ENCODE measurements around the gene HAAO. TPM values are rescaled to one million over a fixed set of nuclear protein-coding genes. Genes with fewer than 3 reads are reported as not detected.

Gene HAAO
- total RNA-seq, 4 donors from 2014 or later, result 0.61 to 10.5 (median 5.2) TPM

DNA sequence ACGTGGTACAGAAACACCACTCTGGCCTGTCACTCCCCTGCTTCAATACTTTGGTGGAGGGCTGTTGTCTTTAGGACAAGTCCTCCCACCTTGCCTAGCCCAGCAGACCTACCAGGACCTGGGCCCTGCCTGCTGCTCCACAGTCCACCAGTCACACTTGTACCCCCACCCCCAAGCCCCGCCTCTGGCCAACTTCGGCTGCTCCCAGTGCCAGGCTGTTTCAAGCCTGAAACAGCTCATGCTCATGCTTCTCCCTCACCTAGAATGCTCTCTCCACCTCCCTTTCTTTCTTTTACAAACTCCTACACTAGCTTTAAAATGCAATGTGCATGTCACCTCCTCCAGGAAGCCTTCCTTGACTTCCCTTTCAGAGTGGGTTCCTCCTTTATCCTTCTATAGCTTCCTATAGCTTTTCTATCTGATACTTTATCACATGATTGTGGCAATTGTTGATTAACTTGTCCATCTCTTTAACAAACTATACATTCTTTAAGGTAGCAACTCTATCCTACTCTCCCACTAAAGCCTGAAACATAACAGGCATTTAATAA is 23.6 kb downstream of the HAAO start:
- no peaks in the 10 kb centered on the region for H3K4me1 ChIP-seq
- H3K27me3 ChIP-seq, result no peaks in the 10 kb centered on the region
- H3K27ac ChIP-seq, result no peak overlapping the region
- no peaks in the 10 kb centered on the region for H3K9me3 ChIP-seq
- no peak for DNase-seq
- no peak overlapping the region for H3K4me3 ChIP-seq
- H3K36me3 ChIP-seq, result no peaks in the 10 kb centered on the region
- 67 to 71% methylated on average over 3 of the region's 3 CpGs for WGBS, 2 donors
- intact Hi-C loops (cut with DNase I), result no loop called here
- TF ChIP-seq, protein P1, sequence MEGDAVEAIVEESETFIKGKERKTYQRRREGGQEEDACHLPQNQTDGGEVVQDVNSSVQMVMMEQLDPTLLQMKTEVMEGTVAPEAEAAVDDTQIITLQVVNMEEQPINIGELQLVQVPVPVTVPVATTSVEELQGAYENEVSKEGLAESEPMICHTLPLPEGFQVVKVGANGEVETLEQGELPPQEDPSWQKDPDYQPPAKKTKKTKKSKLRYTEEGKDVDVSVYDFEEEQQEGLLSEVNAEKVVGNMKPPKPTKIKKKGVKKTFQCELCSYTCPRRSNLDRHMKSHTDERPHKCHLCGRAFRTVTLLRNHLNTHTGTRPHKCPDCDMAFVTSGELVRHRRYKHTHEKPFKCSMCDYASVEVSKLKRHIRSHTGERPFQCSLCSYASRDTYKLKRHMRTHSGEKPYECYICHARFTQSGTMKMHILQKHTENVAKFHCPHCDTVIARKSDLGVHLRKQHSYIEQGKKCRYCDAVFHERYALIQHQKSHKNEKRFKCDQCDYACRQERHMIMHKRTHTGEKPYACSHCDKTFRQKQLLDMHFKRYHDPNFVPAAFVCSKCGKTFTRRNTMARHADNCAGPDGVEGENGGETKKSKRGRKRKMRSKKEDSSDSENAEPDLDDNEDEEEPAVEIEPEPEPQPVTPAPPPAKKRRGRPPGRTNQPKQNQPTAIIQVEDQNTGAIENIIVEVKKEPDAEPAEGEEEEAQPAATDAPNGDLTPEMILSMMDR (IDR thresholded peaks at IDR 0.05), result no peak
- TF ChIP-seq POLR2A (IDR thresholded peaks at IDR 0.05), result no peak

DNA sequence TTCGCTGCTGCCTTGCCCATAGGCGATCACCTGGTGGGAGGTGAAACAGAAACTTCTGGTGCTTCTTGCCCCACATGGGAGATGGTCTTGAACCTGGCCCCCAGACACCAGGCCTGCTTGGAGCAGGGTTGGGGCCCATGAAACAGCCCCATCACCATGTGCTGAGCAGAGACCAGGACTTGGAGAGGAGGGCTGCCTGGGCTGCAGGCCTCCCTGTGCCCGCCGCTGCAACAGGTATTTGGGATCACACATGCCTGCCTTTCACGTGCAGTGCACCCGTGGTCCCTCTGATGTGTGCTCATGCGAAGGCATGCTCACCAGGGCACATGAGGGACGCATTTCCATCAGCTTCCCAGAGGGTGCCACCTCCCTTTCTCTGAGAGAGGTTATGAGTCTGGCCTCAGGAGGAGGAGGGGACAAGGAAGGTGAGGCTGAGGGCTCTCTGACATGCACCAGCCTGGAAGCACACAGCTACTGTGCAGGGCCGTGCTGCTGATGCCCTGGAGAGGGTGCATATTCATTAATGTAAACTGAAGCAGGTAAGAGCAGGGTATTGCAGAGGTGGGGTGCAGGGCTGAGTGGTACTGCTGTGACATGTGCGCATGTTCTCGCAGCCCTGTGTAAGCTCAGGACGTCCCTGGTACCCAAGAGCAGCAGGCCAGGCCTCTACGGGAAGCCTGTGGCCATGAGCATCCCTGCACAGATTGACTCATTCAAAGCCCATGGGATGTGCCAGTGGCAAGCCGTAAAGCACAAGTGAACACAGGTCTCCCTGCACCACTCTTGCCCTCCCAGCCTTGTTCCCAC is 24.3 kb downstream of the HAAO start:
- intact Hi-C loops (cut with DNase I), result no loop called here
- Histone ChIP-seq H3K36me3 (peaks cover 0 to 4% (median 0%) of the 10 kb centered on the region in 3 donors), H3K27ac (no peak overlapping the region), H3K9me3 (no peaks in the 10 kb centered on the region), H3K4me3 (no peak overlapping the region), H3K27me3 (no peaks in the 10 kb centered on the region), H3K4me1 (no peaks in the 10 kb centered on the region)
- WGBS, 2 donors, result 58 to 74% methylated on average over 8 of the region's 14 CpGs
- TF ChIP-seq, protein P1 (IDR thresholded peaks at IDR 0.05), result no peak
- TF ChIP-seq POLR2A (IDR thresholded peaks at IDR 0.05), result no peak
- DNase-seq, result no peak

- Histone ChIP-seq H3K27ac (no peak overlapping the region), H3K4me1 (no peaks in the 10 kb centered on the region), H3K27me3 (no peaks in the 10 kb centered on the region), H3K4me3 (no peak overlapping the region), H3K36me3 (peaks cover 0 to 8% (median 0%) of the 10 kb centered on the region in 3 donors), H3K9me3 (no peaks in the 10 kb centered on the region)
- DNase-seq, result no peak
- no peak for TF ChIP-seq POLR2A (IDR thresholded peaks at IDR 0.05)
- TF ChIP-seq, protein P1 (IDR thresholded peaks at IDR 0.05), result no peak
- 76 to 79% methylated on average over 5 to 6 of the region's 16 CpGs for WGBS, 2 donors
- intact Hi-C loops (cut with DNase I), result no loop called here
Measured at GRCh38 chr2:42767080-42767898, 25.1 kb downstream of the HAAO start.

DNA sequence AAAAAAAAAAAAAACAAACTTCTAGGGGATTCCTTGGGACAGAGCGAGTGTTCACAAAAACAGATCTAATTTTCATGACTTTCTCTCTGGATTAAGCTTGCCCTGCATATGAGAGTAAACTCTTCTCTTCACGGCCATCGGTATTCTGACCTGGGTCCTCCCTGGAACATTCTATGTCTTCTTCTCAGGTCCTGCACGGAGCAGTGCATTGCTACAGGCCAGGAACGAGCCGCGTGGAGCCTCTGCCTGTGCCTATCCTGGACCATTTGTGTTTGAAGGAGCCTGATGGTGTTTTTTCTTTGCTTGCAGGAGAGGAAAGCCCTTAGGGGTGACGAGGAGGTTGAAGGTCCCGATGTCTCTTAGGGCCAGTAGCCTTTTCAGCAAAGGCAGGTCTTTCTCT is 26.7 kb downstream of the HAAO start:
- Histone ChIP-seq H3K36me3 (peaks cover 0 to 8% (median 0%) of the 10 kb centered on the region in 3 donors), H3K9me3 (no peaks in the 10 kb centered on the region), H3K27ac (no peak overlapping the region), H3K4me1 (no peaks in the 10 kb centered on the region), H3K27me3 (no peaks in the 10 kb centered on the region), H3K4me3 (no peak overlapping the region)
- DNase-seq, result no peak
- 90 to 94% methylated on average over 8 to 9 of the region's 9 CpGs for WGBS, 2 donors
- TF ChIP-seq, protein P1 (IDR thresholded peaks at IDR 0.05), result no peak
- TF ChIP-seq POLR2A (IDR thresholded peaks at IDR 0.05), result no peak
- intact Hi-C loops (cut with DNase I), result no loop called here

DNA sequence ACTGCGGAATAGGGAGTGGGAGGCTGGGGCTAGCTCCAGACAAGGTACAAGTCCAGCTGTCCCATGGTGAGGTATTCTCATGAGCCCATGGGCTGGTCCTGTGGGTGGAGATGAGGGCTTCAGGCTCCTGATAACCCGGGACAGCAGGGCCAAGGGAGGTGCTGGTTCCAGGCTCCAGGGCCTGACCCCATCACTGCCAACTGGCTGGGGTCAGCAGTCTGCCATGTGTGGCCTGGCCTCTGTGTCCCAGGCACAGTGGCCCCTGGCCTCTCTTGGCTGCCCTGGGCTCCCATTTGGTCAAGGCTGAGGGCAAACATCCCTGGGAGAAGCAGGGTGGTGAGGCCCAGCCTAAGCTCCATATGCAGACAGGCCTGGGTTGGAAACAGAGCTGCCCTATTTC is 27.5 kb downstream of the HAAO start:
- WGBS, 2 donors, result no CpG with 5 or more reads among the region's 2 CpGs

More for the DNA sequence above, 27.5 kb downstream of the HAAO start:
- intact Hi-C loops (cut with DNase I), result no loop called here
- Histone ChIP-seq H3K4me1 (no peaks in the 10 kb centered on the region), H3K9me3 (no peaks in the 10 kb centered on the region), H3K4me3 (no peak overlapping the region), H3K27ac (no peak overlapping the region), H3K27me3 (no peaks in the 10 kb centered on the region), H3K36me3 (peaks cover 0 to 8% (median 0%) of the 10 kb centered on the region in 3 donors)
- TF ChIP-seq, protein P1 (IDR thresholded peaks at IDR 0.05), result no peak
- TF ChIP-seq POLR2A (IDR thresholded peaks at IDR 0.05), result no peak
- no peak for DNase-seq
